Upper lobe of left lung (tissue), 6 donors: ENCODE measurements around the gene C6orf132. TPM values are rescaled to one million over a fixed set of nuclear protein-coding genes. Genes with fewer than 3 reads are reported as not detected.

Source experiments
- ATAC-seq, 2 donors: fragments of 200-7000 bp; cut with Tn5 transposase; one replicate each; pipeline ENCODE4 v1.9.1; 2022; ENCODE audit warnings: mild to moderate bottlenecking in 2 of 2, moderate library complexity in 2 of 2; ENCODE audit not compliant: low FRiP score in 2 of 2
- DNase-seq, 2 donors: peaks; one replicate each; pipeline ENCODE4 v3.0.0-alpha.2; 2019 to 2020
- H3K27ac ChIP-seq, 4 donors: fragments of 200-600 bp; sonication (generic); one replicate each; pipeline ENCODE4 v1.5.1; 2016 to 2019
- H3K27me3 ChIP-seq, 4 donors: fragments of 200-600 bp; sonication (generic); one replicate each; pipeline ENCODE4 v1.5.1; 2017 to 2019
- H3K36me3 ChIP-seq, 4 donors: fragments of 200-600 bp; sonication (generic); one replicate each; pipeline ENCODE4 v1.5.1; 2016 to 2019
- H3K4me1 ChIP-seq, 4 donors: fragments of 200-600 bp; sonication (generic); one replicate each; pipeline ENCODE4 v1.5.1; 2018 to 2019
- H3K4me3 ChIP-seq, 4 donors: fragments of 200-600 bp; sonication (generic); one replicate each; pipeline ENCODE4 v1.5.1; 2017 to 2019; ENCODE audit warnings: mild to moderate bottlenecking in 2 of 4, moderate library complexity in 1 of 4
- H3K9me3 ChIP-seq, 4 donors: fragments of 200-600 bp; sonication (generic); one replicate each; pipeline ENCODE4 v1.5.1; 2018 to 2019
- CTCF ChIP-seq, 6 experiments: fragments of 450-650 bp in 4 of 6; fragments of 200-600 bp in 2 of 6; sonication (generic) in 2 of 6; IDR thresholded peaks; one replicate each; pipeline ENCODE4 v1.5.1; 2016 to 2019; ENCODE audit warnings: antibody characterized with exemption in 6 of 6
- EP300 ChIP-seq, 4 donors: sonication (generic); formaldehyde crosslinking; IDR thresholded peaks; one replicate each; pipeline ENCODE4 v1.5.1; 2017; ENCODE audit warnings: antibody characterized with exemption in 4 of 4, control low read depth in 2 of 4
- POLR2A ChIP-seq, 4 donors: fragments of 450-650 bp; IDR thresholded peaks; one replicate each; pipeline ENCODE4 v1.5.1; 2016 to 2017; ENCODE audit warnings: antibody characterized with exemption in 4 of 4, mild to moderate bottlenecking in 2 of 4
- POLR2AphosphoS5 ChIP-seq, 2 donors: sonication (generic); formaldehyde crosslinking; IDR thresholded peaks; one replicate each; pipeline ENCODE4 v1.5.1; 2017; ENCODE audit warnings: antibody characterized with exemption in 2 of 2
- WGBS, 2 donors: methylation state at CpG; one replicate each; pipeline ENCODE4 v1.1.5; 2017 to 2018; 5-methylcytosine and 5-hydroxymethylcytosine counted together
- total RNA-seq, 6 donors: library from RNA; depleted of rRNA in 4 of 6; stranded (reverse); fragments of >200 nt in 4 of 6; gene quantifications; one replicate each; pipeline versions ENCODE4 v1.1.0 to v1.2.1, GENCODE V29; 2016 to 2021
- donor health status: DM: no; HTN: no; CAD: no; lungs with moderate emphysema.
- donor health status: DM: no; HTN: yes; CAD: no; lungs with severe emphysema.

The C6orf132 gene
- total RNA-seq, 6 donors from 2014 or later = 9.4 to 26.3 (median 17.0) TPM

- no peaks in the 10 kb centered on the region for H3K9me3 ChIP-seq
- H3K4me3 ChIP-seq = no peak overlapping the region
- ATAC-seq (no peak), DNase-seq (no peak)
- H3K36me3 ChIP-seq = peaks cover 56 to 99% (median 89%) of the 10 kb centered on the region in 4 donors
- no peaks in the 10 kb centered on the region for H3K4me1 ChIP-seq
- 91 to 94% methylated on average over 5 of the region's 5 CpGs for WGBS, 2 donors
- H3K27me3 ChIP-seq = no peaks in the 10 kb centered on the region
- TF ChIP-seq POLR2A (IDR thresholded peaks at IDR 0.05) (no peak), POLR2AphosphoS5 (IDR thresholded peaks at IDR 0.05) (no peak), CTCF (IDR thresholded peaks at IDR 0.05) (no peak), EP300 (IDR thresholded peaks at IDR 0.05) (no peak)
- H3K27ac ChIP-seq = no peak overlapping the region
These were observed 73.4 kb downstream of the C6orf132 start for GRCh38 chr6:42068872-42069522.

GRCh38 chr6:42068173-42068572 lies 74.2 kb downstream of the C6orf132 start:
- DNase-seq = no peak
- H3K9me3 ChIP-seq = no peaks in the 10 kb centered on the region
- TF ChIP-seq EP300 (IDR thresholded peaks at IDR 0.05) (no peak), POLR2AphosphoS5 (IDR thresholded peaks at IDR 0.05) (no peak), CTCF (IDR thresholded peaks at IDR 0.05) (no peak), POLR2A (IDR thresholded peaks at IDR 0.05) (no peak)
- no peak for ATAC-seq
- H3K4me1 ChIP-seq = no peaks in the 10 kb centered on the region
- H3K4me3 ChIP-seq = no peak overlapping the region
- 96 to 98% methylated on average over 7 of the region's 7 CpGs for WGBS, 2 donors
- peaks cover 63 to 99% (median 88%) of the 10 kb centered on the region in 4 donors for H3K36me3 ChIP-seq
- no peaks in the 10 kb centered on the region for H3K27me3 ChIP-seq
- H3K27ac ChIP-seq = no peak overlapping the region

GRCh38 chr6:42066156-42066675 lies 76.2 kb downstream of the C6orf132 start:
- Histone ChIP-seq H3K4me1 (no peaks in the 10 kb centered on the region), H3K4me3 (no peak overlapping the region), H3K27me3 (no peaks in the 10 kb centered on the region), H3K36me3 (peaks cover 52 to 99% (median 79%) of the 10 kb centered on the region in 4 donors), H3K27ac (no peak overlapping the region), H3K9me3 (no peaks in the 10 kb centered on the region)
- ATAC-seq = no peak
- no peak for DNase-seq
- TF ChIP-seq CTCF (IDR thresholded peaks at IDR 0.05) (no peak), POLR2AphosphoS5 (IDR thresholded peaks at IDR 0.05) (no peak)
- 97 to 100% methylated on average over 7 to 13 of the region's 13 CpGs for WGBS, 2 donors

GRCh38 chr6:42059743-42060142 lies 82.7 kb downstream of the C6orf132 start:
- WGBS, 2 donors = 95 to 96% methylated on average over 5 of the region's 5 CpGs
- no peaks in the 10 kb centered on the region for H3K9me3 ChIP-seq
- H3K27me3 ChIP-seq = no peaks in the 10 kb centered on the region
- no peaks in the 10 kb centered on the region for H3K4me1 ChIP-seq
- ATAC-seq (no peak), DNase-seq (no peak)
- H3K36me3 ChIP-seq = peaks cover 51 to 100% (median 79%) of the 10 kb centered on the region in 4 donors
- no peak overlapping the region for H3K27ac ChIP-seq
- TF ChIP-seq CTCF (IDR thresholded peaks at IDR 0.05) (no peak), POLR2AphosphoS5 (IDR thresholded peaks at IDR 0.05) (no peak), POLR2A (IDR thresholded peaks at IDR 0.05) (no peak), EP300 (IDR thresholded peaks at IDR 0.05) (no peak)
- H3K4me3 ChIP-seq = no peak overlapping the region

- H3K27ac ChIP-seq = no peak overlapping the region
These were observed 88.8 kb downstream of the C6orf132 start for GRCh38 chr6:42053601-42054000.

More at GRCh38 chr6:42053601-42054000, 88.8 kb downstream of the C6orf132 start:
- DNase-seq (no peak), ATAC-seq (no peak)
- no peak overlapping the region for H3K4me3 ChIP-seq
- peaks cover 21 to 43% (median 28%) of the 10 kb centered on the region in 4 donors for H3K4me1 ChIP-seq
- no peaks in the 10 kb centered on the region for H3K27me3 ChIP-seq
- TF ChIP-seq EP300 (IDR thresholded peaks at IDR 0.05) (no peak), POLR2AphosphoS5 (IDR thresholded peaks at IDR 0.05) (no peak), CTCF (IDR thresholded peaks at IDR 0.05) (no peak), POLR2A (IDR thresholded peaks at IDR 0.05) (no peak)
- peaks cover 27 to 64% (median 51%) of the 10 kb centered on the region in 4 donors for H3K36me3 ChIP-seq
- H3K9me3 ChIP-seq = no peaks in the 10 kb centered on the region
